GM23248 (cell line): ENCODE results near the gene YPEL3. TPM values are rescaled to one million over a fixed set of nuclear protein-coding genes. Genes with fewer than 3 reads are reported as not detected.

Experiments
- DNase-seq: peaks from one replicate; pipeline ENCODE4 v3.0.0-alpha.2; 2015
- H2AFZ ChIP-seq: fragments of 200-600 bp; sonication (generic); 2 replicates; pipeline ENCODE4 v1.6.1; 2016; ENCODE audit warnings: antibody characterized with exemption
- H3F3A ChIP-seq: fragments of 200-600 bp; sonication (generic); 2 replicates; pipeline ENCODE4 v1.6.1; 2016; ENCODE audit warnings: mild to moderate bottlenecking, antibody characterized with exemption, mixed run types; ENCODE audit not compliant: insufficient read depth
- H3K27ac ChIP-seq: fragments of 200-600 bp; sonication (generic); 2 replicates; pipeline ENCODE4 v1.5.1; 2016; ENCODE audit warnings: mild to moderate bottlenecking
- H3K27me3 ChIP-seq: fragments of 200-600 bp; sonication (generic); replicated peaks from 2 replicates; pipeline ENCODE4 v1.6.1; 2016; ENCODE audit warnings: mild to moderate bottlenecking; ENCODE audit not compliant: insufficient read depth
- H3K36me3 ChIP-seq: fragments of 200-600 bp; sonication (generic); 2 replicates; pipeline ENCODE4 v1.6.1; 2016; ENCODE audit warnings: low read depth, mild to moderate bottlenecking
- H3K4me1 ChIP-seq: fragments of 200-600 bp; sonication (generic); 2 replicates; pipeline ENCODE4 v1.6.1; 2016; ENCODE audit warnings: mild to moderate bottlenecking; ENCODE audit not compliant: insufficient read depth
- H3K4me2 ChIP-seq: fragments of 200-600 bp; sonication (generic); one replicate; pipeline ENCODE4 v1.6.1; 2016; ENCODE audit warnings: mild to moderate bottlenecking; ENCODE audit not compliant: unreplicated experiment
- H3K4me3 ChIP-seq: fragments of 200-600 bp; sonication (generic); 2 replicates; pipeline ENCODE4 v1.5.1; 2016; ENCODE audit warnings: mild to moderate bottlenecking
- H3K79me2 ChIP-seq: fragments of 200-600 bp; sonication (generic); 2 replicates; pipeline ENCODE4 v1.6.1; 2016; ENCODE audit warnings: mild to moderate bottlenecking; ENCODE audit not compliant: insufficient read depth
- H3K9ac ChIP-seq: fragments of 200-600 bp; sonication (generic); 2 replicates; pipeline ENCODE4 v1.6.1; 2016; ENCODE audit warnings: mild to moderate bottlenecking
- H3K9me2 ChIP-seq: fragments of 200-600 bp; sonication (generic); 2 replicates; pipeline ENCODE4 v1.6.1; 2016; ENCODE audit warnings: mixed run types, mild to moderate bottlenecking, moderate library complexity; ENCODE audit not compliant: insufficient read depth
- H3K9me3 ChIP-seq: fragments of 200-600 bp; sonication (generic); one replicate; pipeline ENCODE4 v1.6.1; 2017; ENCODE audit warnings: low read depth
- H4K20me1 ChIP-seq: fragments of 200-600 bp; sonication (generic); 2 replicates; pipeline ENCODE4 v1.6.0; 2016; ENCODE audit not compliant: insufficient read depth
- EZH2 ChIP-seq: fragments of 200-600 bp; sonication (generic); IDR thresholded peaks from 2 replicates; pipeline ENCODE4 v1.6.1; 2018; ENCODE audit warnings: antibody characterized with exemption, mild to moderate bottlenecking; ENCODE audit not compliant: insufficient read depth, poor library complexity, severe bottlenecking
- EZH2phosphoT487 ChIP-seq: fragments of 200-600 bp; sonication (generic); IDR thresholded peaks from 2 replicates; pipeline ENCODE4 v1.6.1; 2018; ENCODE audit warnings: antibody characterized with exemption, moderate library complexity, mild to moderate bottlenecking, low read depth; ENCODE audit not compliant: insufficient read depth
- WGBS, 2 experiments: methylation state at CpG; one replicate each; pipeline ENCODE4 v1.1.6; 2015 to 2017; ENCODE audit warnings: low lambda C conversion rate in 2 of 2, low coverage in 1 of 2; ENCODE audit errors: missing lambda C conversion rate in 2 of 2; 5-methylcytosine and 5-hydroxymethylcytosine counted together
- in situ Hi-C: fragments of 300-500 bp; cut with MboI; formaldehyde crosslinking; loops from 2 replicates; pipeline ENCODE4 v1.15.0; 2020
- polyA plus RNA-seq: library from polyadenylated mRNA; unstranded; fragments of >200 nt; fragmentation: Nextera tagmentation; extraction: Ambion mirVana; gene quantifications from 2 replicates; pipeline ENCODE4 v1.2.1, GENCODE V29; 2016
- total RNA-seq: library from RNA; depleted of rRNA; stranded (reverse); fragments of >200 nt; shearing (Covaris generic); gene quantifications from 2 replicates; pipeline ENCODE4 v1.2.3, GENCODE V29; 2014; rRNA removed

The YPEL3 gene
- total and polyA plus RNA-seq, 2 experiments from 2014 or later, result 100.0 to 200 TPM

DNA sequence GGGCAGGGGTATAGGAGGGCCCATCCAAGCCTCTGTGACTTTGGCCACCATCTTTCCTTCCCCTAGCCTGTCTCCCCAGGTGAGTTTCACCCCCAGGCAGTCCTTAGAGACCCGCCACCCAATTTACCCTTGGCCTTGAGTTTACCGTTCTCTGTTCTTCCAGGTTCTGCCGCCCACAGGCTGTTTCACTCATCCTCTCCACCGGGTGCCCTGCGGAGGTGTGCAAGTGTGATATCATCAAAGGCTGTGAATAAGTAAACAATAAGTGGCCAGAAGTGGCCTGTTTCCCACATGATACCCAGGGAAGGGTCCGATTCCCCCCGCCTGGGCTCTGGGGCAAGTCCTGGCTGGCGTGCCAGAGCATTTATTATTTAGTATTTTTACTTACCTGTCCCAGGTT, 49.8 kb downstream of the YPEL3 start:
- Histone ChIP-seq H3F3A (peaks cover 3% of the 10 kb centered on the region; the same call in 1 of the 2 replicates), H3K4me2 (no peak overlapping the region), H3K9me3 (no peaks in the 10 kb centered on the region), H3K9me2 (no peaks in the 10 kb centered on the region), H4K20me1 (no peaks in the 10 kb centered on the region), H2AFZ (no peak overlapping the region), H3K4me3 (no peak overlapping the region), H3K4me1 (peaks cover 1% of the 10 kb centered on the region), H3K27me3 (no peaks in the 10 kb centered on the region), H3K36me3 (no peaks in the 10 kb centered on the region), H3K27ac (no peak overlapping the region), H3K79me2 (no peaks in the 10 kb centered on the region), H3K9ac (no peak overlapping the region)
- 72 to 77% methylated on average over 8 of the region's 8 CpGs for WGBS, 2 experiments
- in situ Hi-C loops, result no loop called here
- TF ChIP-seq EZH2phosphoT487, result no peak
- TF ChIP-seq EZH2, result no peak
- no peak for DNase-seq

Other genes with a start within 250 kb of the YPEL3 start
- 161 and 181 TPM in 2 replicates for gene CDIPT, start 233.0 kb downstream of the YPEL3 start, total RNA-seq
- gene CDIPT, start 233.0 kb downstream of the YPEL3 start, polyA plus RNA-seq, result 126 and 128 TPM in 2 replicates
- gene SEZ6L2, start 196.7 kb downstream of the YPEL3 start, total RNA-seq, result 30.7 and 34.7 TPM in 2 replicates
- gene SEZ6L2, start 196.7 kb downstream of the YPEL3 start, polyA plus RNA-seq, result 6.9 and 7.3 TPM in 2 replicates
- 6.9 and 18.7 TPM in 2 replicates for gene ASPHD1, start 195.7 kb downstream of the YPEL3 start, total RNA-seq
- 18.5 and 19.3 TPM in 2 replicates for gene ASPHD1, start 195.7 kb downstream of the YPEL3 start, polyA plus RNA-seq
- 3.7 and 14.7 TPM in 2 replicates for gene KCTD13, start 170.0 kb downstream of the YPEL3 start, total RNA-seq
- 10.7 and 12.6 TPM in 2 replicates for gene KCTD13, start 170.0 kb downstream of the YPEL3 start, polyA plus RNA-seq
- gene TMEM219, start 134.1 kb downstream of the YPEL3 start, total RNA-seq, result 91.6 and 124 TPM in 2 replicates
- 162 and 166 TPM in 2 replicates for gene TMEM219, start 134.1 kb downstream of the YPEL3 start, polyA plus RNA-seq
- gene TAOK2, start 122.3 kb downstream of the YPEL3 start, total RNA-seq, result 57.7 and 57.9 TPM in 2 replicates
- 12.5 and 13.6 TPM in 2 replicates for gene TAOK2, start 122.3 kb downstream of the YPEL3 start, polyA plus RNA-seq
- 3.2 and 3.9 TPM in 2 replicates for gene HIRIP3, start 100.6 kb downstream of the YPEL3 start, total RNA-seq
- 11.9 and 14.0 TPM in 2 replicates for gene HIRIP3, start 100.6 kb downstream of the YPEL3 start, polyA plus RNA-seq
- 51.1 and 111 TPM in 2 replicates for gene INO80E, start 100.0 kb downstream of the YPEL3 start, total RNA-seq
- 32.3 and 35.3 TPM in 2 replicates for gene INO80E, start 100.0 kb downstream of the YPEL3 start, polyA plus RNA-seq
- gene DOC2A, start 85.2 kb downstream of the YPEL3 start, total RNA-seq, result not detected in 2 replicates
- gene DOC2A, start 85.2 kb downstream of the YPEL3 start, polyA plus RNA-seq, result not detected in 2 replicates
- gene C16orf92, start 73.0 kb downstream of the YPEL3 start, total RNA-seq, result not detected in 2 replicates
- not detected in 2 replicates for gene C16orf92, start 73.0 kb downstream of the YPEL3 start, polyA plus RNA-seq
- not detected in 2 replicates for gene TLCD3B, start 64.9 kb downstream of the YPEL3 start, total RNA-seq
- gene TLCD3B, start 64.9 kb downstream of the YPEL3 start, polyA plus RNA-seq, result 0.13 TPM in 1 of 2 replicates, not detected in the other
- 1,441 and 1,602 TPM in 2 replicates for gene ALDOA, start 30.5 kb downstream of the YPEL3 start, total RNA-seq
- 2,742 and 2,900 TPM in 2 replicates for gene ALDOA, start 30.5 kb downstream of the YPEL3 start, polyA plus RNA-seq
- gene PPP4C, start 20.2 kb downstream of the YPEL3 start, total RNA-seq, result 135 and 168 TPM in 2 replicates
- 205 and 210 TPM in 2 replicates for gene PPP4C, start 20.2 kb downstream of the YPEL3 start, polyA plus RNA-seq
- gene TBX6, start 4.3 kb downstream of the YPEL3 start, total RNA-seq, result 0.11 TPM in 1 of 2 replicates, not detected in the other
- gene TBX6, start 4.3 kb downstream of the YPEL3 start, polyA plus RNA-seq, result 0.13 and 0.20 TPM in 2 replicates
- gene GDPD3, start 17.3 kb upstream of the YPEL3 start, total RNA-seq, result 0.22 TPM in 1 of 2 replicates, not detected in the other
- 1.1 and 1.2 TPM in 2 replicates for gene GDPD3, start 17.3 kb upstream of the YPEL3 start, polyA plus RNA-seq
- gene MAPK3, start 27.0 kb upstream of the YPEL3 start, total RNA-seq, result 47.3 and 60.4 TPM in 2 replicates
- 40.3 and 44.4 TPM in 2 replicates for gene MAPK3, start 27.0 kb upstream of the YPEL3 start, polyA plus RNA-seq
- gene CORO1A, start 87.4 kb upstream of the YPEL3 start, total RNA-seq, result 3.2 and 4.8 TPM in 2 replicates
- gene CORO1A, start 87.4 kb upstream of the YPEL3 start, polyA plus RNA-seq, result 1.7 TPM in 2 replicates
- gene BOLA2B, start 97.5 kb upstream of the YPEL3 start, total RNA-seq, result 2.0 and 155 TPM in 2 replicates
- 122 and 146 TPM in 2 replicates for gene BOLA2B, start 97.5 kb upstream of the YPEL3 start, polyA plus RNA-seq
- gene SLX1A, start 97.7 kb upstream of the YPEL3 start, total RNA-seq, result 14.3 and 32.6 TPM in 2 replicates
- gene SLX1A, start 97.7 kb upstream of the YPEL3 start, polyA plus RNA-seq, result 32.2 and 51.7 TPM in 2 replicates
- 12.2 and 22.9 TPM in 2 replicates for gene SULT1A3, start 103.0 kb upstream of the YPEL3 start, total RNA-seq
- 4.5 and 4.8 TPM in 2 replicates for gene SULT1A3, start 103.0 kb upstream of the YPEL3 start, polyA plus RNA-seq
- gene NPIPB13, start 152.3 kb upstream of the YPEL3 start, total RNA-seq, result 2.5 and 4.0 TPM in 2 replicates
- gene NPIPB13, start 152.3 kb upstream of the YPEL3 start, polyA plus RNA-seq, result 2.1 and 2.7 TPM in 2 replicates